H1 (cell line): Measurements from ENCODE around the gene DPEP2NB. TPM values are rescaled to one million over a fixed set of nuclear protein-coding genes. Genes with fewer than 3 reads are reported as not detected.

Experiments used
- CBX5 ChIP-seq: fragments of 300-800, 300-1000 bp; sonication (generic); IDR thresholded peaks from 2 replicates; pipeline ENCODE4 v1.7.1; 2016; ENCODE audit warnings: antibody characterized with exemption, low read length, low read depth
- CREB1 ChIP-seq: IDR thresholded peaks from 2 replicates; pipeline ENCODE4 v1.6.1; 2012; ENCODE audit warnings: inconsistent platforms
- HDAC2 ChIP-seq, 2 experiments: fragments of 300-600 bp in 1 of 2; sonication (generic) in 1 of 2; IDR thresholded peaks; 2 replicates each; pipeline ENCODE4 v1.6.1; 2011 to 2012; ENCODE audit warnings: low read depth in 2 of 2, low read length in 2 of 2, mild to moderate bottlenecking in 2 of 2, moderate library complexity in 2 of 2, borderline replicate concordance in 1 of 2, inconsistent platforms in 1 of 2
- JUN ChIP-seq: IDR thresholded peaks from 2 replicates; pipeline ENCODE4 v1.6.1; 2011; ENCODE audit warnings: low read depth, mild to moderate bottlenecking, improper control_type of control experiment, low read length
- RXRA ChIP-seq: IDR thresholded peaks from 2 replicates; pipeline ENCODE4 v1.6.1; 2011; ENCODE audit warnings: low read depth, mild to moderate bottlenecking, low read length, moderate library complexity; ENCODE audit not compliant: insufficient read depth
- polyA plus RNA-seq, 7 experiments: library from polyadenylated mRNA; depleted of rRNA in 3 of 7; stranded (reverse) in 5 of 7; unstranded in 2 of 7; fragments of >200 nt in 5 of 7; fragments of 200-250 nt in 2 of 7; gene quantifications; 1 replicate in 5 of 7; 2 replicates in 1 of 7; 4 replicates in 1 of 7; pipeline versions ENCODE4 v1.2.1 to v1.2.3, GENCODE V29; 2011 to 2013; ENCODE audit warnings: missing spikeins in 2 of 7, mixed read lengths in 2 of 7
- total RNA-seq: library from RNA; stranded (reverse); fragmentation: NEBNext Ultra II Directional; extraction: Animal tissue kit (Norgen Biotek cat#: 25700); gene quantifications from 2 replicates; pipeline ENCODE4 v1.2.1, GENCODE V29; 2021

Gene DPEP2NB
- total and polyA plus RNA-seq, 2 of the 8 experiments (the other 6 are each of a cell fraction or from before 2014, with no cell fraction given) = not detected

DNA sequence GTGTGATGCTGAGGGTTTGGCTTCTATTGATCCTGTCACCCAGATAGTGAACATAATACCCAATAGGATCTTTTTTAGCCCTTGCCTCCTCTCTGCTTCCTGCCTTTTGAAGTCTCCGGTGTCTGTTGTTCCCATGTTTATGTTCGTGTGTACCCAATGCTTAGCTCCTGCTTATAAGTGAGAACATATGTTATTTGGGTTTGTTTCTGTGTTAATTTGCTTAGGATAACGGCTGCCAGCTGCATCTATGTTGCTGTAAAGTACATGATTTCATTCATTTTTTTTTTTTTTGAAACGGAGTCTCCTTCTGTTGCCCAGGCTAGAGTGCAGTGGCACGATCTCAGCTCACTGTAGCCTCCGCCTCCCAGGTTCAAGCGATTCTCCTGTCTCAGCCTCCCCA lies 30.4 kb upstream of the DPEP2NB start (continued):
- no peak for TF ChIP-seq HDAC2 (IDR thresholded peaks at IDR 0.05; ENCODE audit: borderline replicate concordance in 1 of 2, low read depth in 2 of 2, low read length in 2 of 2)
- no peak for TF ChIP-seq RXRA
- no peak for TF ChIP-seq JUN
- TF ChIP-seq CBX5 = no peak
- TF ChIP-seq CREB1 = no peak
